HEK293 (cell line): Measurements from ENCODE around the gene PLEKHA7.

Experiments
- CTCF ChIA-PET: fragments of 350-600 bp; formaldehyde crosslinking; extraction: SDS; loops from one replicate; lab custom pipeline; 2021; ENCODE audit warnings: antibody characterized with exemption; lab: Yijun Ruan, JAX
- POLR2A ChIA-PET: fragments of 300-600 bp; formaldehyde crosslinking; extraction: SDS; loops from one replicate; lab custom pipeline; 2020; ENCODE audit warnings: antibody characterized with exemption, inconsistent platforms; lab: Yijun Ruan, JAX
- H3K27ac ChIP-seq: fragments of 200-500 bp; sonication (Bioruptor generic); 2 replicates; pipeline ENCODE4 v1.5.1; 2014; ENCODE audit warnings: low read depth, low read length, control low read depth, inconsistent platforms; ENCODE audit errors: extremely low read depth
- H3K36me3 ChIP-seq, 2 experiments: fragments of 200-500 bp in 1 of 2; sonication (Bioruptor generic) in 1 of 2; 1 replicate in 1 of 2; 2 replicates in 1 of 2; pipeline ENCODE4 v1.5.1; 2014 to 2017; ENCODE audit warnings: inconsistent platforms in 2 of 2, low read length in 2 of 2; ENCODE audit not compliant: control insufficient read depth in 2 of 2, insufficient read depth in 1 of 2
- H3K4me1 ChIP-seq: fragments of 200-500 bp; sonication (Bioruptor generic); 2 replicates; pipeline ENCODE4 v1.5.1; 2014; ENCODE audit warnings: mild to moderate bottlenecking, low read length, inconsistent platforms; ENCODE audit not compliant: control insufficient read depth, insufficient read depth
- H3K4me3 ChIP-seq: 2 replicates; pipeline ENCODE4 v1.5.1; 2011; ENCODE audit warnings: low read depth, mild to moderate bottlenecking, control low read depth, low read length, moderate library complexity
- H3K9me3 ChIP-seq: fragments of 200-500 bp; sonication (Bioruptor generic); 2 replicates; pipeline ENCODE4 v1.5.1; 2014; ENCODE audit warnings: low read depth, low read length, inconsistent platforms; ENCODE audit not compliant: control insufficient read depth, insufficient read depth
- CTCF ChIP-seq: fragments of 450-650 bp; formaldehyde crosslinking; IDR thresholded peaks from 2 replicates; pipeline ENCODE4 v1.5.1; 2016; ENCODE audit warnings: missing biosample characterization, missing genetic modification characterization
- FEZF1 ChIP-seq: fragments of 450-650 bp; formaldehyde crosslinking; IDR thresholded peaks from 2 replicates; pipeline ENCODE4 v1.5.1; 2016; ENCODE audit warnings: missing biosample characterization, missing genetic modification characterization
- IKZF3 ChIP-seq: fragments of 450-650 bp; IDR thresholded peaks from 2 replicates; pipeline ENCODE4 v1.5.0; 2018; ENCODE audit warnings: missing biosample characterization, mild to moderate bottlenecking, missing genetic modification characterization, moderate library complexity
- OSR2 ChIP-seq: fragments of 450-650 bp; formaldehyde crosslinking; IDR thresholded peaks from 2 replicates; pipeline ENCODE4 v1.5.1; 2016; ENCODE audit warnings: missing biosample characterization, missing genetic modification characterization
- PRDM1 ChIP-seq: fragments of 450-650 bp; formaldehyde crosslinking; IDR thresholded peaks from 2 replicates; pipeline ENCODE4; 2016; ENCODE audit warnings: missing biosample characterization, missing genetic modification characterization
- PRDM6 ChIP-seq: fragments of 450-650 bp; formaldehyde crosslinking; IDR thresholded peaks from 2 replicates; pipeline ENCODE4 v1.5.1; 2017; ENCODE audit warnings: missing biosample characterization, missing genetic modification characterization
- SCRT1 ChIP-seq: fragments of 450-650 bp; formaldehyde crosslinking; IDR thresholded peaks from 2 replicates; pipeline ENCODE4 v1.5.1; 2016; ENCODE audit warnings: missing biosample characterization, missing genetic modification characterization, borderline replicate concordance
- SCRT2 ChIP-seq: fragments of 450-650 bp; formaldehyde crosslinking; IDR thresholded peaks from 2 replicates; pipeline ENCODE4 v1.5.1; 2016; ENCODE audit warnings: missing biosample characterization, missing genetic modification characterization
- SP7 ChIP-seq: fragments of 450-650 bp; formaldehyde crosslinking; IDR thresholded peaks from 2 replicates; pipeline ENCODE4 v1.5.1; 2016; ENCODE audit warnings: missing biosample characterization, missing genetic modification characterization
- ZBTB7A ChIP-seq: fragments of 450-650 bp; formaldehyde crosslinking; IDR thresholded peaks from 2 replicates; pipeline ENCODE4 v1.5.1; 2016; ENCODE audit warnings: low read depth, missing biosample characterization, missing genetic modification characterization
- ZBTB8A ChIP-seq: fragments of 450-650 bp; formaldehyde crosslinking; IDR thresholded peaks from 2 replicates; pipeline ENCODE4 v1.5.1; 2016; ENCODE audit warnings: missing biosample characterization, missing genetic modification characterization
- ZFHX2 ChIP-seq: fragments of 450-650 bp; formaldehyde crosslinking; conservative IDR thresholded peaks from 2 replicates; pipeline ENCODE4 v1.5.1; 2016; ENCODE audit warnings: missing biosample characterization, missing genetic modification characterization
- ZNF175 ChIP-seq: fragments of 450-650 bp; formaldehyde crosslinking; IDR thresholded peaks from 2 replicates; pipeline ENCODE4 v1.5.1; 2016; ENCODE audit warnings: missing biosample characterization, missing genetic modification characterization
- ZNF2 ChIP-seq: fragments of 450-650 bp; formaldehyde crosslinking; IDR thresholded peaks from 2 replicates; pipeline ENCODE4 v1.5.1; 2016; ENCODE audit warnings: missing biosample characterization, missing genetic modification characterization
- ZNF202 ChIP-seq: fragments of 450-650 bp; formaldehyde crosslinking; IDR thresholded peaks from 2 replicates; pipeline ENCODE4 v1.5.1; 2016; ENCODE audit warnings: missing biosample characterization, missing genetic modification characterization, borderline replicate concordance
- ZNF596 ChIP-seq: fragments of 450-650 bp; IDR thresholded peaks from 2 replicates; pipeline ENCODE4 v1.5.0; 2018; ENCODE audit warnings: missing biosample characterization, mild to moderate bottlenecking, missing genetic modification characterization, moderate library complexity
- ZNF623 ChIP-seq: fragments of 450-650 bp; formaldehyde crosslinking; IDR thresholded peaks from 2 replicates; pipeline ENCODE4 v1.5.1; 2016; ENCODE audit warnings: missing biosample characterization, missing genetic modification characterization
- TF ChIP-seq, protein P1 (sequence below): fragments of 450-650 bp; formaldehyde crosslinking; IDR thresholded peaks from 2 replicates; pipeline ENCODE4 v1.5.1; 2016; ENCODE audit warnings: missing biosample characterization, missing genetic modification characterization, low read depth
- TF ChIP-seq, protein P2 (sequence below): fragments of 450-650 bp; formaldehyde crosslinking; IDR thresholded peaks from 2 replicates; pipeline ENCODE4 v1.5.1; 2016; ENCODE audit warnings: missing biosample characterization, missing genetic modification characterization
- TF ChIP-seq, protein P3 (sequence below): fragments of 450-650 bp; formaldehyde crosslinking; IDR thresholded peaks from 2 replicates; pipeline ENCODE4 v1.5.1; 2017; ENCODE audit warnings: missing biosample characterization, missing genetic modification characterization
- TF ChIP-seq, protein P4 (sequence below): fragments of 450-650 bp; formaldehyde crosslinking; IDR thresholded peaks from 2 replicates; pipeline ENCODE4 v1.5.1; 2017; ENCODE audit warnings: missing biosample characterization, missing genetic modification characterization

The PLEKHA7 gene

DNA sequence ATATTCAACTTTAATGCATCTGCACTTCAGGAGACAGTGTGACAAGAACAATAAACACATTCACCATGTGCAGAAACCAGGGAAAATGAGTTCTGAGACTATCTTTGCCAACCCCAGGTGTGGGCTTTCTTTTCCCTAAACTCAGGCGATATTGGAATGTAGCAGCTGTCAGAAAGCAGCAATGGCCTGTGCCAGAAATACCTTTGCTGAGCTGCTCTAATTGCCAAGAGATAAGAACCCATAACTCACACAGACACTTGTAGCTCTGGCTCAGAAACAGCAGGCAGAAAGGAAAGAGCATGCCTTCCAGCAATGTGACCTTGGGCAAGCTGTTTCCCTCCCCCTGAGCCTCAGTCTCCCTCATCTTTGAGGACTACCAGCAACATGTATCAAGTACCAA lies 77.6 kb downstream of the PLEKHA7 start:
- no peaks in the 10 kb centered on the region for H3K9me3 ChIP-seq
- ChIA-PET POLR2A (interaction anchor here (1.4 kb wide), 1 partner anchor 141 kb away, joined by 13 read pairs; the partner anchor contains the start of gene RPS13), CTCF (interaction anchor here (0.6 to 2.3 kb wide), 12 partner anchors 8 to 294 kb away, joined by 3 to 12 read pairs (median 4); no protein-coding TSS in a partner anchor)
- 0 out of 2 replicates have a peak, but pooled peaks cover 2% of the 10 kb centered on the region for H3K4me1 ChIP-seq
- H3K36me3 ChIP-seq = no peaks in the 10 kb centered on the region
- H3K27ac ChIP-seq = no peak overlapping the region
- H3K4me3 ChIP-seq = no peak overlapping the region
- TF ChIP-seq ZBTB7A (tag by site-specific recombination) (no peak), FEZF1 (tag by site-specific recombination) (peak; percentile 26; the same call in 1 of the 2 replicates), IKZF3 (tag by site-specific recombination) (0 out of 2 replicates have a peak, but pooled peaks have one; percentile 19), SCRT1 (tag by site-specific recombination) (peak; percentile 64; the same call in 1 of the 2 replicates), ZNF596 (tag by site-specific recombination) (0 out of 2 replicates have a peak, but pooled peaks have one; percentile 28), PRDM6 (peak; percentile 46; the same call in 1 of the 2 replicates), SCRT2 (peak; percentile 88), PRDM1 (tag by site-specific recombination) (peak; percentile 50)
- TF ChIP-seq, protein P1, sequence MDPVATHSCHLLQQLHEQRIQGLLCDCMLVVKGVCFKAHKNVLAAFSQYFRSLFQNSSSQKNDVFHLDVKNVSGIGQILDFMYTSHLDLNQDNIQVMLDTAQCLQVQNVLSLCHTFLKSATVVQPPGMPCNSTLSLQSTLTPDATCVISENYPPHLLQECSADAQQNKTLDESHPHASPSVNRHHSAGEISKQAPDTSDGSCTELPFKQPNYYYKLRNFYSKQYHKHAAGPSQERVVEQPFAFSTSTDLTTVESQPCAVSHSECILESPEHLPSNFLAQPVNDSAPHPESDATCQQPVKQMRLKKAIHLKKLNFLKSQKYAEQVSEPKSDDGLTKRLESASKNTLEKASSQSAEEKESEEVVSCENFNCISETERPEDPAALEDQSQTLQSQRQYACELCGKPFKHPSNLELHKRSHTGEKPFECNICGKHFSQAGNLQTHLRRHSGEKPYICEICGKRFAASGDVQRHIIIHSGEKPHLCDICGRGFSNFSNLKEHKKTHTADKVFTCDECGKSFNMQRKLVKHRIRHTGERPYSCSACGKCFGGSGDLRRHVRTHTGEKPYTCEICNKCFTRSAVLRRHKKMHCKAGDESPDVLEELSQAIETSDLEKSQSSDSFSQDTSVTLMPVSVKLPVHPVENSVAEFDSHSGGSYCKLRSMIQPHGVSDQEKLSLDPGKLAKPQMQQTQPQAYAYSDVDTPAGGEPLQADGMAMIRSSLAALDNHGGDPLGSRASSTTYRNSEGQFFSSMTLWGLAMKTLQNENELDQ (tag by site-specific recombination) = no peak
- TF ChIP-seq, protein P2, sequence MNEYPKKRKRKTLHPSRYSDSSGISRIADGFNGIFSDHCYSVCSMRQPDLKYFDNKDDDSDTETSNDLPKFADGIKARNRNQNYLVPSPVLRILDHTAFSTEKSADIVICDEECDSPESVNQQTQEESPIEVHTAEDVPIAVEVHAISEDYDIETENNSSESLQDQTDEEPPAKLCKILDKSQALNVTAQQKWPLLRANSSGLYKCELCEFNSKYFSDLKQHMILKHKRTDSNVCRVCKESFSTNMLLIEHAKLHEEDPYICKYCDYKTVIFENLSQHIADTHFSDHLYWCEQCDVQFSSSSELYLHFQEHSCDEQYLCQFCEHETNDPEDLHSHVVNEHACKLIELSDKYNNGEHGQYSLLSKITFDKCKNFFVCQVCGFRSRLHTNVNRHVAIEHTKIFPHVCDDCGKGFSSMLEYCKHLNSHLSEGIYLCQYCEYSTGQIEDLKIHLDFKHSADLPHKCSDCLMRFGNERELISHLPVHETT (tag by site-specific recombination) = no peak

GRCh38 chr11:16935518-16936302 lies 78.5 kb downstream of the PLEKHA7 start:
- Histone ChIP-seq H3K4me3 (no peak overlapping the region), H3K27ac (no peak overlapping the region), H3K36me3 (no peaks in the 10 kb centered on the region), H3K4me1 (0 out of 2 replicates have a peak, but pooled peaks cover 2% of the 10 kb centered on the region), H3K9me3 (no peaks in the 10 kb centered on the region)
- POLR2A ChIA-PET = no interaction called here
- CTCF ChIA-PET = interaction anchor here (0.6 to 2.3 kb wide), 6 partner anchors 19 to 151 kb away, joined by 3 to 12 read pairs (median 4); no protein-coding TSS in a partner anchor
- TF ChIP-seq ZFHX2 (0 out of 2 replicates have a peak, but pooled peaks have one; percentile 12), ZBTB8A (peak; percentile 42; the same call in 1 of the 2 replicates), ZBTB7A (tag by site-specific recombination) (no peak), CTCF (tag by site-specific recombination) (peak; percentile 48; the same call in 1 of the 2 replicates), ZNF202 (tag by site-specific recombination) (no peak), PRDM6 (peak; percentile 66), ZNF175 (tag by site-specific recombination) (no peak), SP7 (tag by site-specific recombination) (peak; percentile 69), ZNF2 (tag by site-specific recombination) (no peak), ZNF623 (no peak), OSR2 (tag by site-specific recombination) (no peak)
- TF ChIP-seq, protein P3, sequence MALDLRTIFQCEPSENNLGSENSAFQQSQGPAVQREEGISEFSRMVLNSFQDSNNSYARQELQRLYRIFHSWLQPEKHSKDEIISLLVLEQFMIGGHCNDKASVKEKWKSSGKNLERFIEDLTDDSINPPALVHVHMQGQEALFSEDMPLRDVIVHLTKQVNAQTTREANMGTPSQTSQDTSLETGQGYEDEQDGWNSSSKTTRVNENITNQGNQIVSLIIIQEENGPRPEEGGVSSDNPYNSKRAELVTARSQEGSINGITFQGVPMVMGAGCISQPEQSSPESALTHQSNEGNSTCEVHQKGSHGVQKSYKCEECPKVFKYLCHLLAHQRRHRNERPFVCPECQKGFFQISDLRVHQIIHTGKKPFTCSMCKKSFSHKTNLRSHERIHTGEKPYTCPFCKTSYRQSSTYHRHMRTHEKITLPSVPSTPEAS = no peak
- TF ChIP-seq, protein P4, sequence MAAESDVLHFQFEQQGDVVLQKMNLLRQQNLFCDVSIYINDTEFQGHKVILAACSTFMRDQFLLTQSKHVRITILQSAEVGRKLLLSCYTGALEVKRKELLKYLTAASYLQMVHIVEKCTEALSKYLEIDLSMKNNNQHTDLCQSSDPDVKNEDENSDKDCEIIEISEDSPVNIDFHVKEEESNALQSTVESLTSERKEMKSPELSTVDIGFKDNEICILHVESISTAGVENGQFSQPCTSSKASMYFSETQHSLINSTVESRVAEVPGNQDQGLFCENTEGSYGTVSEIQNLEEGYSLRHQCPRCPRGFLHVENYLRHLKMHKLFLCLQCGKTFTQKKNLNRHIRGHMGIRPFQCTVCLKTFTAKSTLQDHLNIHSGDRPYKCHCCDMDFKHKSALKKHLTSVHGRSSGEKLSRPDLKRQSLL (tag by site-specific recombination) = no peak
